PC-9 (cell line): ENCODE results near the gene ART4.

Source experiments
- EZH2 ChIP-seq: fragments of 200-600 bp; sonication (generic); IDR thresholded peaks from 2 replicates; pipeline ENCODE4 v1.8.0; 2017; ENCODE audit warnings: antibody characterized with exemption, low read depth
- TF ChIP-seq, protein P1 (sequence below): fragments of 200-600 bp; sonication (generic); conservative IDR thresholded peaks from 2 replicates; pipeline ENCODE4 v1.6.1; 2017; ENCODE audit warnings: mixed run types, antibody characterized with exemption, mild to moderate bottlenecking, moderate library complexity

GRCh38 chr12:14803830-14804160 is 39.5 kb downstream of the ART4 start:
- no peak for TF ChIP-seq EZH2
- TF ChIP-seq, protein P1, sequence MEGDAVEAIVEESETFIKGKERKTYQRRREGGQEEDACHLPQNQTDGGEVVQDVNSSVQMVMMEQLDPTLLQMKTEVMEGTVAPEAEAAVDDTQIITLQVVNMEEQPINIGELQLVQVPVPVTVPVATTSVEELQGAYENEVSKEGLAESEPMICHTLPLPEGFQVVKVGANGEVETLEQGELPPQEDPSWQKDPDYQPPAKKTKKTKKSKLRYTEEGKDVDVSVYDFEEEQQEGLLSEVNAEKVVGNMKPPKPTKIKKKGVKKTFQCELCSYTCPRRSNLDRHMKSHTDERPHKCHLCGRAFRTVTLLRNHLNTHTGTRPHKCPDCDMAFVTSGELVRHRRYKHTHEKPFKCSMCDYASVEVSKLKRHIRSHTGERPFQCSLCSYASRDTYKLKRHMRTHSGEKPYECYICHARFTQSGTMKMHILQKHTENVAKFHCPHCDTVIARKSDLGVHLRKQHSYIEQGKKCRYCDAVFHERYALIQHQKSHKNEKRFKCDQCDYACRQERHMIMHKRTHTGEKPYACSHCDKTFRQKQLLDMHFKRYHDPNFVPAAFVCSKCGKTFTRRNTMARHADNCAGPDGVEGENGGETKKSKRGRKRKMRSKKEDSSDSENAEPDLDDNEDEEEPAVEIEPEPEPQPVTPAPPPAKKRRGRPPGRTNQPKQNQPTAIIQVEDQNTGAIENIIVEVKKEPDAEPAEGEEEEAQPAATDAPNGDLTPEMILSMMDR, result no peak
